GM21515 (cell line): ENCODE results near the gene MUC6.
A peak's percentile ranks its signal among the peaks of the same experiment; 100 is the strongest.

ENCODE experiments used
- ATAC-seq: cut with Tn5 transposase; IDR thresholded peaks from one replicate; pipeline ENCODE4 v1.9.1; 2021; ENCODE audit not compliant: unreplicated experiment

Gene MUC6

DNA sequence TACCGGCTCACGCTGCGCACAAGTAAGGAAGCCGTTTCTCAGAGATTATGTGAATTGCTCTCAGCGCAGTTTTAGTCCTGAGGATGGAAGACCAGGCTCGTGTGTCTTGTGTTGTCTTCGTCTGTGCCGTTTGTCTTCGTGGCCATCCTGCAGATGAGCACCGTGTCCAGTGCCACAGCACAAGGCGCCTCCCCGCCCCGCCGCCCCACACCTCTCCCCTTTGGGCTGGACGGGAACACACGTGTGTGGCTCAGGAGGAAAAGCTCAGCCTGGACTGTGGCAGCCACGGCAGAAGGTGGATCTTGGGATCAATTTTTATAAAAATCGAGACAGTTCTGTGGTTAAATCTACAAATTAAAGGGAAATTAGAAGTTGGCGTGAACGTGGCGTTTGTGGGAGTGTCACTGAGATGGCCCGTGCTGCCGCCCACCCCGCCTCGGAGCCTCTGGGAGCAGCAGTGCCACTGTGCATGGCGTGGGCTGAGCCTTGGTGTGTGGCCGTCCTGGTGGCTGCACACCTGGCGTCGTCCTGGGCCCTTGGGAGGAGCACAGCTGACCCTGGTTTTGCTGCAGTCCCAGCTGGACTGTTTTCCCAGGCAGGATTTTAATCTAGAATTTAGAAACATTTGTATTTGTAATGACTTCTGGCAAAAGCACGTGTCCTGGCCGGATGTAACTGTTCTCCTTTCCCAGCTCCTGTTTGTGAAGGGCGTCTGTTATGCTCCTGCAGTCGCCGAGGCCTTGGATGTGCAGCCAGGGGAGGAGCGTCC lies 25.8 kb downstream of the MUC6 start:
- ATAC-seq, result no peak

DNA sequence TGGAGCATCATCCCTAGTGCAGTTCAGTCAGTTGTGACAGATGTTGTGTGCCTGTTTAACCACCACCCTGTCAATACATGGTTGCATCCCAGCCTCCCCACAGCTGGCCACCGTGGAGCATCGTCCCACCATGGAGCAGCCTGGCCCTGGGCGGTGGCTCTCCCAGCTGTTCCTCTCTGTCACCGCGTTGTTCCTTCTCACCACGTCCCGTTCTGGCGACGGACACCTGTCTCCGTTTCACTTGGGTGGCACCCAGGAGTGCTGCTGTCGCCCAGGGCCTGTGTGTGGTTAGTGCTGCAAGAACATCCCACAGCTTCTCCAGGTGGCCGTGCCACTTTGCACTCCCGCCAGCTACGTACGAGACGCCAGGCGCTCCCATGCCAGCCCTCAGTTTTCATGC lies 26.5 kb downstream of the MUC6 start:
- ATAC-seq, result no peak

DNA sequence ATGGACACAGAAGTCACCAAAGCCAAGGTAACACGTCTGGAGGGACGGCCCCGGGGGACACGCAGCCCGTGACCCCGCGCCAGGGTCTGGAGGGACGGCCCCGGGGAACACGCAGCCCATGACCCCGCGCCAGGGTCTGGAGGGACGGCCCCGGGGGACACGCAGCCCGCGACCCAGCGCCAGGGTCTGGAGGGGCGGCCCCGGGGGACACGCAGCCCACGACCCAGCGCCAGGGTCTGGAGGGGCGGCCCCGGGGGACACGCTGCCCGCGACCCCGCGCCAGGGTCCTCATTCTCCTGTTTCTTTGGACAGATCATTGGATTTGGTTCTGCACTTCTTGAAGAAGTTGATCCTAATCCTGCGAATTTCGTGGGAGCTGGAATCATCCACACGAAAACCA lies 27.1 kb downstream of the MUC6 start:
- ATAC-seq, result no peak

DNA sequence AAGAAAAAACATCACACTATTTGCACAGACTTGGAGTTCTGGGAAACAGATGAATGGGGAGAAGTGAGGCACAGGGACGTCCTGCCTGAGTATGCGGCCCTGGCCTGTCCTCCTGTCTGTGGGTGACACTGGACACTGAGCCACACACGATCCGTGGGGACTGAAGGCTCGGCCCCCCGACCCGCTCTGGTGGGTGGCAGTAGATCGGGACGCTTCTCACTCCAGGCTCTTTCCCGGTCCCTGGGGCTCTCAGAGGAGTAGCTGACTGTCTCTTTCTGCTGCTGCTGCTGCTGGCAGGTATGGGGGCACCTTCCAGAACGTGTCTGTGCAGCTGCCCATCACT lies 27.7 kb downstream of the MUC6 start:
- no peak for ATAC-seq

DNA sequence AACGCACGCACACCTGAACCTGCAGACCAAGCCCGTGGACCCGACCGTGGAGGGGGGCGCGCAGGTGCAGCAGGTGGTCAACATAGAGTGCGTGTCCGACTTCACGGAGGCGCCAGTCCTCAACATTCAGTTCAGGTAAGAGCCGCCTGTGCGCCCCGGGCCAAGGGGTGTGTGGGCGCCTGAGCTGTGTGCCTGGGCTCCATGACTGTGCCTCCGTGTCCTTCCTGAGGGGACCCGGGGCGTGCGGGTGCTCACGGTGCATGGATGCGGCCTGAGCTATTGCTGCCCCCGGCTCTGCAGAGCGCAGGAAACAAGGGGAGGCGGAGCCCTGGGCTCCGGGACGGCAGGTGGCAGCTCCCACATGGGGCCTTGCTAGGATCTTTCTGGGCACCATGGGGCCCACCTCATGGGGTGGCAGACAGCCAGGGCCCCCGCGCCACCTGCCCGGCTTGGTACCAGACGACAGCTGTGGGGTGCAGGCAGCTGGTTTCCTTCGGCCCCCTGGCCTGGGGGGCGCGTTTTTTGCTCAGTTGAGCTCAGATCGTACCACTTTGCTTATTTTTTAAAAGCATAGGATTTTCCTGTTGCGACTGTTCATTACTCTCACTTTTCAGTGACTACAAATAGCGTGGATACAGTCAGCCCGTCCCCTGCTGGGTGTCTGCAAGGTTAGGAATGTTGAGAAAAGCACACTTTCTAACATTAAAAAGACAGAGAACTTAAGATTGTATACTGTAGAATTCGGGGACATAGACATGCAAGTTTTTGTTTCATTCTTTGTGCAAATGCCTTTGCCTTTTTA lies 28.3 kb downstream of the MUC6 start:
- ATAC-seq, result no peak

DNA sequence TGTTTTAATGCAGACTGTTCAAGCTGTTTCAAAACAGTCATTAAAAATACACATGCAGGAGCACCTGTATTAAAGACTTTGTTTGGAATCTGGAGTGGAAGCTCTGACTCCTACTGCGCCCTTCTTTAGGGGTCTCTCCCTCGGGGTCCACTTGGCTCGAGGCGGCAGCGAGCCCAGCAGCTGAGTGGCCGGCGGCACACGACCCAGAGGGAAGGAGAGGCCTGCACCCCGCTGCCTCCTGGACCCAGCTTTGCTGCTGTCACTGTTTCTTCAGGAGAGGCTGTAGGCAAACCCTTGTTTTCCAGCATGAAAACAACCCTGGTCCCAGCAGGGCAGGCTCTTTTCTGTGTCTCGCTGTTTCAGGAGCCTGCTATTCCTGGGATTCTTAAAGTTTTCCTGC lies 29.2 kb downstream of the MUC6 start:
- no peak for ATAC-seq

DNA sequence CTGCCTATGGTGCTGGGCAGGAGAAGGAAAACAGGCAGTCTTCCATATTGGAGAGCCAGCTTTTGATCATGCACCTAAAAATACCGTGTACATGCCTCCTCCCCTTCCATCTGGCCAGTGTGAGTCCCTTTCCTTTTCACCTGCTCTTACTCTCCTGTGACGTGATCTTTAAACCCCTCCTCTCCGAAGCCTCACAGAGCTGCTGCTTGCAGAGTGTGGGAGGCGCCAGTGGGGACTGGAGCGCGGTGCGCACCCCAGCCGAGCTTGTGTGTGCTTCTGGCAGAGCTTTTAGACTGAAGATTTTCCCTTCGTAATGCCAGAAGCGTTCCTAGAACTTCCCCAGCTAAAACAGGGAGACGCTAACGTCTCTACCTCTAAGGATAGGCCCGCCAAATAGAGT lies 29.8 kb downstream of the MUC6 start:
- no peak for ATAC-seq

DNA sequence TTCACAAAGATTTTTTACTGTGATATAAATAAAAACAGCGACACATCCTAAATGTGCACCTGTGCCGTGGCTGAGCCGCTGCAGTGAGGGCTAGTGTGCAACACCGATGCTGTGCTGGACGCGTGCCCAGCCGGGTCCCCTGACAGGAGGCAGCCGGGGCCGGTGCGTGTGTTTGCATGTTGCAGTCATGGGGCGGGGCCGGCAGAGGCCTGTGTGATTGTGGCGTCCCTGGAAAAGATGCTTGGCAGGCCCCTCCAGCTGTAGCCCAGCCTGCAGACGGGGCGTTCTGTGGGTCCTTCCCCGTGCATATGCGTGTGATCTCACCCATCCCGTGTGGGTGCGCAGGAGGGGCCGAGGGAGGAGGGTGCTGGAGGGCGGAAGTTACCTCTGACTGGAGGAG lies 30.6 kb downstream of the MUC6 start:
- no peak for ATAC-seq

DNA sequence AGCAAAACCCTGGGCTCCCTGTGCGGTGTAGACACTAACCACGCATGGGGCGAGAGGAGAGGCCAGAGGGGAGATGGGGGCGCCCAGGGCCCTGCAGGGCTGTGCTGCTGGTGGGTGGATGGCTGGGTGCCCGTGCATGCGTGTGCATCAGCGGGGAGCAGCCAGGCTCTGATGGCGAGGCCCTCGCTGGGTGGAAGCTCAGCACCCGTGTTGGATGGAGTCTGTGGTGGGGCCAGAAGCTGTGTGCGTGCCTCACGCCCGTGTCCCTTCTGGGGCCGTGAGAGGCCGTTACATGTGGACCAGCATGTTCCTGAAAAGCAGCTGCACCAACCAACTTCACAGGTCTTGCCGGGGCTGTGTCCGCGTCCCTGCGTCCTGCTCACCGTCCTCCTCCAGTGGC lies 33.4 kb downstream of the MUC6 start:
- ATAC-seq, result no peak

DNA sequence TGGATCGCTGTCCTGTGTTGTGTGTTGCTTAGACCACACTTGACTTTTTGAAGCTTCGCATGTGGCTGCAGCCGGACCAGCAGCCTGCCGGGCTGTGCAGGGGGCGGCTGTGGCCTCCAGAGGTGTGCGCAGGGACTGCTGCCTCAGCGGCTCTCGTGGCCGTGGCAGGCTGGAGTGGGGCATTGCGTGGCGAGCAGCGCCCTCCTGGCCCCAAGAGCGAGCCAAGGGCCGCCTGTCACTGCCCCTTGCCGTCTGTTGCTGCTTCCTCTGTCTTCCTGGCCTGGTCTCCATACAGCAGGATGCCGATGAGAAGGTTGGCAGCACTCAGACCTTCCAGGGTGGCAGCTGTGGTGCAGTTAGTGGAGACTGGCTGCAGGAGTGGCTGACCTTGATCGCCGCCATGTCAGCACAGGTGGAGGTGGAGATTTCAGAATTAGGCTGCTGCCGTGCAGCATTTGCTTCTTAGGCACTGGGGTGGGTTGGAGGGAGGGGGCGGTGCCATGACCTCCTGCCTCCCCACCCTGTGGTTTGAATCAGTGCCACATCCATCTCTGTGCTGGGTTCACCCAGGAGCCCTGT lies 34.0 kb downstream of the MUC6 start:
- ATAC-seq, result no peak

DNA sequence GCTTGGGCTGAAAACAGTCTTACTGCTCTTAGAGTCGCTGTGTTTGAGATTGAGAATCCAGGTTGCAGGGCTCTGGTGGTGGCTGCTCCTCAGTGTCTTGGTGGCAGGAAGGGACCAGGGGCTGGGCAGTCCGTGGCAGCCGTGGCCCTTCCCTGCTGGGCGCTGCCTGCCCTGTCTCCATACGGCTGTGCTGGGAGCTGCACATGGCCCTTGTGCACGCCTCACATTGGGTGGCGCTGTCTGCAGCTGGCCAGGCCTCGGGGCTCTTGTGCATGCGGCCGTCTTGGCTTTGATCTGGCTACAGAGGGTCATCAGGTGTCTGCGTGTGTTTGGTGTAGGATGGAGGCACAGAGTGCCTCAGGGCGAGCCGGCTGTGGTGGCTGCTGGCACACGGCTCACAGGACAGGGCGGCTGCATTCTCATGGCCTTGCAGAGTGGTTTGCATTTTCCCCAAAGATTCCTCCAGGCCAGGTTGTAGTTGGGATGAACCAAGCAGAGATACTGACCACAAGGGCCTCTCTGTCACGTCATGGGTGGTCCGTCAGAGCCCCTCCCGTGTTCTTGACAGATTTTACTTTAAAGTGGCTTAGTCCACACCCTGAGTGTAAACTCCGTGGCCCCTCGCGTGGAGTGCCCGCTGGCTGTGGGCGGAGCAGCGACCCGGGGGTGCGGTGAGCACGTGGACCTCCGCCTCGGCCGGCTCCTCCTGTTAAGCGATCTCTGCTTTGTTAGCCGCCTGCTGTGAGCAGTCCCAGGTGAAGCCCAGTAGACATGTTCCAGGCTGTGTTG lies 34.7 kb downstream of the MUC6 start:
- no peak for ATAC-seq

DNA sequence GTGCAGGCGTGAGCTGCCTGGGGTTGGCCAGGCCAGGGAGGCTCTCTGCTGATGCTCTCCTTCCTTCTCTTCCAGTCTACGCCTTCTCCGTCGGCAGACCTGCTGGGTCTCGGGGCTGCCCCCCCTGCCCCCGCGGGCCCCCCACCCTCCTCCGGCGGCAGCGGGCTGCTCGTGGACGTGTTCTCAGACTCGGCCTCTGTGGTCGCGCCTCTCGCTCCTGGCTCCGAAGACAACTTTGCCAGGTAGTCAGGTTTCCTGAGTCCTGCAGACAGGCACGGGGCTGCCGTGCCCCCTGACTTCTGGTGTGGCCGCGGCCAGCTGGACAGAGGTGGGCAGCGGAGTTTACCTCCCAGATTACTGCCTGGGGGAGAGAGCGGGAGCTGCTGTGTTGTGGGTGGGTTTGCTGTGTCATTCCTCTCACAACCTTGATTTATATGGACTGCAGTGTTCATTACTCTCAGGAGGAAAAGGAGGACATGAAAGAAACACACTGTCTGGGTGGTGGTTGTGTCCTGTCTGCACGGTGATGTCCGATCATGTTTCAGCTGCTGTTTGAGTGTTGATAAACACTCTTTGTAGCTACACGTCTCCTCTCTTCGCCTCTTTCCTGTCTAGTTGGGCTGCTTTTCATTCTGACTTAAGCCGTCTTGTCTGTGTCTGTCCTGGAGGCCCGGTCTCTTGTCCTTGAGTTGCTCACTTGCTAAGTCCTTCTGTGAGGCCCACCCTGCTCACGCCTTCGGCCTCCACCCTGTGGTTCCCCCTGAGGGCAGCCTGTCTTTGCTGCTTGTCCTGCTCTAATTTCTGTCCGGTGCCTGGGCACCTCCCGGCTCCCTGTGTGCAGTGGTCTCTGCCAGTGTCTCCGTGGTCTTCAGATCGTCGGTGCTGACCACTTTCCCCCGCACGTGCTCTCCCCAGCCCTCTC lies 35.9 kb downstream of the MUC6 start:
- ATAC-seq, result no peak

DNA sequence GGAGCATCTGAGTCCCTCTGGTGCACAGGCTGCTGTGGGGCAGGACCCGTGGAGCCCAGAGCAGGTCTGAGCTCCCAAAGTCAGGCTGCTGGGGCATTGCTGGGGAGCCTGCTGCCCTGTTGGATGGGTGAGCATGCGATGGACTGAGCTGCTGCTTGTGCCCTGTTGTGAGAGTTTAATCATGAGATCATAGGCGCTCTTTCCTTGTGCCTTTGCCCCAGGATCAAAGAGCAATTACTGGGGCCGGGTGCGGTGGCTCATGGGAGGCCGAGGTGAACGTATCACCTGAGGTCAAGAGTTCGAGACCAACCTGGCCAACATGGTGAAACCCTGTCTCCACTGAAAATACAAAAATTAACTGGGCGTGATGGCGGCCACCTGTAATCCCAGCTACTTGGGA lies 37.5 kb downstream of the MUC6 start:
- no peak for ATAC-seq

DNA sequence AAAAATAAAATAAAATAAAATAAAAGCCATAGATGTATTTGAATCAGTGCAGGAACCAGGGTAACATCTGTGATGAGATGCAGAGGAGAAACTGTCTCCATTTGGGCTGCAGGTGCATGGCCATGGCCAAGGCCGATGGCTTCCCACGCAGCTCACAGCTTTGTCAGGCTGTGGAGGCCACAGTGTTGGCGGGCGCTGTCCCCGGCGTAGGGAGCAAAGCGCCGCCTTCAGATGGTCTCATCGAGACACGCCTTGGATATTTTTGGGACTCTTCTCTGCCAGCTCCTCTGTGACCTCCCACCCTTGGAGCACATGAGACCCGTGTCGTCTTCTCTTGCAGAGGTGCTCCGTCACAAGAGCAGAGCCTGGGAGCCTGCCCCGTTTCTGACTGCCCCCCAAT lies 38.6 kb downstream of the MUC6 start:
- no peak for ATAC-seq

DNA sequence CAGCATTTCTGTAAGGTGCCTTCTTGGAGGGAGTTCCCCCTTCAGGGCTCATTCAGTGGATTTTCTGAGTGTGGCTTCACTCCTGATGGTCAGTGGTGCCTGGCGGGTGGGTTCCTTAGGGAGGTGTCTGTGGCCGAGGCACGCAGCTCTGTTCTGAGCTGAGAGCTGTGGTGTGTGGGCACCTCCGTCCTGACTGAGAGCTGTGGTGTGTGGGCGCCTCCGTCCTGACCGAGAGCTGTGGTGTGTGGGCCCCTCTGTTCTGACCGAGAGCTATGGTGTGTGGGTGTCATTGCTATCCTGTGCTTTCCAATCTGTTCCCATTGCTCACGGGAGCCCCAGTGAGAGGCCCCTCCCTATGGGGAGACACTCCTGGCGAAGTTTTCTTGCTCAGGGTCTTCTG lies 39.8 kb downstream of the MUC6 start:
- no peak for ATAC-seq

DNA sequence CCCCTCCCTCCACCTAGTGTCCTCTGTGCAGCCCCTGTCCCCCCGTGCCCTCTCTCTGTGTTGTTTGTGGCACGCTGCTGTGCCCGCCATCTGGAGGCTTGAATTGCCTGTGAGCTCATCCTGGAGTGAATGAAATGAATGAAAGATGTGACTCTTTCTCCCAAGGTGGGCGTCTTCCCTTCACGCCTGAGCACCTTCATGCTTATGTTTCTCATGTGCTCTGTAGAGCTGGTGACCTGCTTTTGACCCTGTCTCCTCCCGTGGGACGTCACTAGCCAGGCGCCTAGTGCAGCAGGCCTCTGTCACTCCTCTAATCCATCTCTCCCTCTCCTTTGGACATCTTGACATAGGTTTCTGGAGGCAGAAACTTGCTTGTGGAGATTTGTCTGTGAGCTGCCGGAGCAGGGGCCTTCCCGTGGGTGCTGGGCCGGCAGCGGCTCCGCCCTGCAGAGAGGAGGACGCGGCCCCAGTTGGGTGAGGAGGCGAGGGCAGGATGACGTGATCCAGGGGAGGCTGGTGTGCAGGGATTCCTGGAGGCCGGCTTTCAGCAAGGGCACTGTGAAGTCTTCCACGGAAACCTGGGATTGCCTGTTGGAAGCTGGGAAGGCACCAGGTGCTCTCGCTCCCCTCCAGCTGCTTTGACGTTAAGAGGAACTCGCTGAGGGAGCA lies 40.6 kb downstream of the MUC6 start:
- peak; percentile 47 for ATAC-seq

DNA sequence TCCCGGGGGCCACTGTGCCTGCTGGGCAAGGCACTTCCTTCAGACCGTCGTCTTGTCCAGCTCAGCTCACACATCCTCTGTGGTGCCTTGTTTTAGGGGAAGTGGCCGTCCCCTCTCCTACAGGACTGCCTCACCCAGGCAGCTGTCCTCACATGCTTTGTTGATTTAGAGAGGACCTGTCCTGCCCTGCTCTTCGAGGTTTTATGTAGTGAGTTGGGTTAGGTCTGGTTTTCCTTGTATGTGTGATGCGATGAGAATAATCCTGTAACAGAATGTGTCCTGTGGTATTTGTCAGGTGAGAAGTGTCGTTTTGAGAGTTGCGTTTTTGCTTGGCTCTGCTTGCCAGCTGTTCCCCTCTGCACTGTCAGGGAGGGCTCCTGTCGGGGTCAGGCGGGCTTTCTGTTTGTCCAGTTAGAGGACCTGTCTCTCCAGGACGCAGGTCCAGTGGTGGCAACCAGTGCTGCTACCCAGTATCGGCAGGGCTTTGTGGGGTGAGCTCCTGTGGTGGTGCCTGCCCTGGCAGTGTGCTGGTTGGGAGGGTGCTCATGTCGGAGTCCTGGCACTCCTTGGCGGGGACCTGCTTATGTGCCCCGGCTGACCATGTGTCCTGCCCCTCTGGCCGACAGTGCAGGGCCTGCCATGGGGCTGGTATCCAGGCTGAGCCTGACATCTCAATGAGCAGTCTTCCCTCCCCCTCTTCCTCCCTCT lies 41.3 kb downstream of the MUC6 start:
- no peak for ATAC-seq

DNA sequence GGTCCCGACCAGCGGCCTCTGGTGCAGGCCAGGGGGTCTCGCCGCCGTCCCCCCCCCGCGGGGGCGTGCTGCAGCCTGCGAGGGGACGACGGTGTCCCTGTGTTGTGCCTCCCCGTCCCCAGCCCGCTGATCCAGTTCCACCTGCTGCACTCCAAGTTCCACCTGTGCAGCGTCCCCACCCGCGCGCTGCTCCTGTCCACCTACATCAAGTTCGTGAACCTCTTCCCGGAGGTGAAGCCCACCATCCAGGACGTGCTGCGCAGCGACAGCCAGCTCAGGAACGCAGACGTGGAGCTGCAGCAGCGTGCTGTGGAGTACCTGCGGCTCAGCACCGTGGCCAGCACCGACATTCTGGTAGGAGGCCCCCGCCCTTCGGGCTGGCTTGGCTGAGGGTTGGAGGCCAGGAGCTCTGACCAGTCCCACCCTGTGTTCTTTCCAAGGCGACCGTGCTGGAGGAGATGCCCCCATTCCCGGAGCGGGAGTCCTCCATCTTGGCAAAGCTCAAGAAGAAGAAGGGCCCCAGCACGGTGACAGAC lies 42.8 kb downstream of the MUC6 start:
- no peak for ATAC-seq

DNA sequence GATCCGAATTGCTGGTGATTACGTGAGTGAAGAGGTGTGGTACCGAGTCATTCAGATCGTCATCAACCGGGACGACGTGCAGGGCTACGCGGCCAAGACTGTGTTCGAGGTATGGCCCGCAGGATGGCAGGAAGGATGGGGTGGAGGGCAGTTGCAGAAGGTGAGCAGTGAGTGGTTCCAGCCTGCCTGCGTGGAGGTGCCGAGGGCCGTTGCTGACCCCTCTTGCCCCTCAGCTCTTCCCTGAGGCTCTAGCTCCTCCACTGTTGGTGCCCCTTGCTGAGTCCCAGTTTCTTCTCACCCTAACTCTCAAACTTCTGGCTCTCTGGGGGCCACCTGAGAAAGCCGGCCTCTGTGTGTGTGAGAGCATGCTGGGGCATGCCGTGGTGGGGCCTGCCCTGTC lies 43.9 kb downstream of the MUC6 start:
- no peak for ATAC-seq
